Stimulated activated CD8-positive, alpha-beta memory T cell treated with anti-CD3 and anti-CD28 coated beads, Interleukin-4, amount 100 ng/mL, for 4 hours (primary cell): Measurements from ENCODE around the gene KRTAP10-2.
"Not testable (repeated sequence)": the region's sequence is repeated elsewhere in the genome, so short reads cannot be mapped to it uniquely, and the experiment has no call there.

Experiments
- DNase-seq, 2 donors: peaks; one replicate each; pipeline ENCODE4 v3.0.0-alpha.2; 2020; ENCODE audit warnings: low read depth in 2 of 2, low spot score in 1 of 2

KRTAP10-2 gene

GRCh38 chr21:44503006-44503889, 48.1 kb downstream of the KRTAP10-2 start:
- not testable (repeated sequence) for DNase-seq

GRCh38 chr21:44502171-44502958, 48.9 kb downstream of the KRTAP10-2 start:
- no peak for DNase-seq
